Activated T-cell treated with anti-CD3 and anti-CD28 coated beads, Interleukin-2, amount 50 U/mL, for 1 hour (primary cell): ENCODE results near the gene PKD1L1.
"Not testable (repeated sequence)": the region's sequence is repeated elsewhere in the genome, so short reads cannot be mapped to it uniquely, and the experiment has no call there.

Experiments used
- DNase-seq: peaks from one replicate; pipeline ENCODE4 v3.0.0-alpha.2; 2020

The PKD1L1 gene, protein sequence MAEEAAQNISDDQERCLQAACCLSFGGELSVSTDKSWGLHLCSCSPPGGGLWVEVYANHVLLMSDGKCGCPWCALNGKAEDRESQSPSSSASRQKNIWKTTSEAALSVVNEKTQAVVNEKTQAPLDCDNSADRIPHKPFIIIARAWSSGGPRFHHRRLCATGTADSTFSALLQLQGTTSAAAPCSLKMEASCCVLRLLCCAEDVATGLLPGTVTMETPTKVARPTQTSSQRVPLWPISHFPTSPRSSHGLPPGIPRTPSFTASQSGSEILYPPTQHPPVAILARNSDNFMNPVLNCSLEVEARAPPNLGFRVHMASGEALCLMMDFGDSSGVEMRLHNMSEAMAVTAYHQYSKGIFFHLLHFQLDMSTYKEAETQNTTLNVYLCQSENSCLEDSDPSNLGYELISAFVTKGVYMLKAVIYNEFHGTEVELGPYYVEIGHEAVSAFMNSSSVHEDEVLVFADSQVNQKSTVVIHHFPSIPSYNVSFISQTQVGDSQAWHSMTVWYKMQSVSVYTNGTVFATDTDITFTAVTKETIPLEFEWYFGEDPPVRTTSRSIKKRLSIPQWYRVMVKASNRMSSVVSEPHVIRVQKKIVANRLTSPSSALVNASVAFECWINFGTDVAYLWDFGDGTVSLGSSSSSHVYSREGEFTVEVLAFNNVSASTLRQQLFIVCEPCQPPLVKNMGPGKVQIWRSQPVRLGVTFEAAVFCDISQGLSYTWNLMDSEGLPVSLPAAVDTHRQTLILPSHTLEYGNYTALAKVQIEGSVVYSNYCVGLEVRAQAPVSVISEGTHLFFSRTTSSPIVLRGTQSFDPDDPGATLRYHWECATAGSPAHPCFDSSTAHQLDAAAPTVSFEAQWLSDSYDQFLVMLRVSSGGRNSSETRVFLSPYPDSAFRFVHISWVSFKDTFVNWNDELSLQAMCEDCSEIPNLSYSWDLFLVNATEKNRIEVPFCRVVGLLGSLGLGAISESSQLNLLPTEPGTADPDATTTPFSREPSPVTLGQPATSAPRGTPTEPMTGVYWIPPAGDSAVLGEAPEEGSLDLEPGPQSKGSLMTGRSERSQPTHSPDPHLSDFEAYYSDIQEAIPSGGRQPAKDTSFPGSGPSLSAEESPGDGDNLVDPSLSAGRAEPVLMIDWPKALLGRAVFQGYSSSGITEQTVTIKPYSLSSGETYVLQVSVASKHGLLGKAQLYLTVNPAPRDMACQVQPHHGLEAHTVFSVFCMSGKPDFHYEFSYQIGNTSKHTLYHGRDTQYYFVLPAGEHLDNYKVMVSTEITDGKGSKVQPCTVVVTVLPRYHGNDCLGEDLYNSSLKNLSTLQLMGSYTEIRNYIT (N-terminal part only)

DNA sequence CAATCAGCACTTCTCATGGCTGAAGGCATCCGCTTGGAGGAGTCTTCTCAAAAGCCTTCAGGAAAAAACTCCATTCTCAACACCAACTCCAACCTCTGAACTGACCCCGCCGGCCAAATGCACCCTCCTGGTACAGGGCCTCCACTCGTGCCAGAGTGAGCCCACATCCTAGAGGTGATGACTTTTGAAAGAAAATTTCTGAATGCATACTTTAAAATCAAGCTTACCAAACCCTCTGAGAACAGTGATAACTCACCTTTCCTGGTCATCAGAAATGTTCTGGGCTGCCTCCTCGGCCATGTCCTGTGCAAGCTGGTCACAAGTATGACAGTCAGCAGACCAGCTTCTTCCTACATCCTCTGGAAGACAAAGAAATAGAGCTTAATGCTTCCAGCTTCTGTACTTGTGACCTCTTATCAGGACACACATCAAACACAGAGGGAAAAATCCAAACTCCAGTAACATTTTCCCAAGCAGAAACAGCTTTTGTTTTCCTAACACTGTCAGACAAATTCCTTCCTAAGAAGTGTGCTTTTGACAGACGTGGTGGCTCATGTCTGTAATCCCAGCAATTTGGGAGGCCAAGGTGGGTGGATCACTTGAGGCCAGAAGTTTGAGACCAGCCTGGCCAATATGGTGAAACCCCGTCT is at the start of gene PKD1L1:
PKD1L1 (minus strand) TSS at position 326 of the 650 bp plus-strand sequence; CDS start at position 300, 26 bp downstream.
- no peak for DNase-seq

DNA sequence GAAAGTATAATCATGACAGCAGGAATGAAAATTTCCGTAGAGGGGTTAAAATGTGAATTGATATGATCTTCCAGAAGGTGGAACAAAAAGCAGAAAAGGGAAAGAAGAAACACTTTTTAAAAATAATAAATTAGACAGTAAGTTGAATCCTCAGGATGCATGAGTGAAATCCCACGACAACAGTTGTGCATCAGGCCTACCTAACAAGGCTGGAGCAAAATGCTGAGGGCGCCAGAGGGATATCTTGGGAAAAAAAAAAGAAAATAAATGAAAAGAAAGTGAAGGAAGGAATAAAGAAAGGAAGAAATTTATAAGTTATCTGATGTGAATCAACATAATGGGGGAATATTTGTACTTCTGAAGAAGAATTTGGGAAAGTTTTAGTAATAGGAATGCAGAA is 44.2 kb upstream of the PKD1L1 start:
- DNase-seq: no peak

DNA sequence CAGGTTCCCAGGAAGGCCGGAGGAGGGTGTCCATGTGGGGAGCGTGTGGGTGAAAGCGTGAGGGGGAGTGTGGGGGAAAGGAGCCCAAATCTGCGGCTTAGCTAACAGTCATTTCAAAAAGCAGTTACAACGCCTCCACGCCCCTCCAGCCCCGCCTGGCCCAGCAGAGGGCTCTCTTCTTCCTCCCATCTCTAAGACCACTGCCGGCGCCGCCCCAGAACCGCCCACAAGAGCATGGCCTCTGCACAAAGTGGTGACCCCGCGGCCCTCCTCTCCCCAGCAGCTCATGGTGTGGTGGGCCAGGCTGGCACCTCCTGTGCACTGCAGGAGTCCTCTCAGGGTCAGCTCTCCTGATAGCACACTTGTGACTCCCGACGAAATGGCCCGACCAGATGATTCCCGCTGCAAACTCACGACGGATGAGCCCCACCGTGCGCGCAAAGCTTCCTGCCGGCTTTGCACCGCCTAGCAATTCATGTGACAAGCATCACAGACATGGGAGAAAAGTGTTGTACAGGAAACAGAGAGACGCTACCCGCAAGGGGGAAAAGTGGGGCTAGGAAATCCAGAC is 43.6 kb upstream of the PKD1L1 start:
- peak; percentile 85 for DNase-seq

DNA sequence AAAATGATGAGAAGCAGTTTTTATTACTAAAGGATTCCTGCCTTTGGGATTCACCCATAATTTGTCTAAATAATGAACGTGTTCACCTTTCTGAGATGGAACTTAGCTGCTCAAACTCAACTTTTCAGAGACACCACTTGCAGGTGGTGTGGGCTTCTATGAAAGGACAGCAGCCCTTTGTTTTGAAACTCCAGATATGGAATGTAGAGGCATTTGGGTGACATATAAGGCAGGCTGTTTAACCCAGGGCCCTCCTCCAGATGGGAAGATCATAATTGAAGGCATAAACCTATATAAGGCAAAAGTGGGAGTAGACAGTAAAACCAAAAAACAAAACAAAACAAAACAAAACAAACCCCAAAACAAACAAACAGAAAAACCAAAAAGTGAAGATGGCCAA is 43.0 kb upstream of the PKD1L1 start:
- DNase-seq: no peak

DNA sequence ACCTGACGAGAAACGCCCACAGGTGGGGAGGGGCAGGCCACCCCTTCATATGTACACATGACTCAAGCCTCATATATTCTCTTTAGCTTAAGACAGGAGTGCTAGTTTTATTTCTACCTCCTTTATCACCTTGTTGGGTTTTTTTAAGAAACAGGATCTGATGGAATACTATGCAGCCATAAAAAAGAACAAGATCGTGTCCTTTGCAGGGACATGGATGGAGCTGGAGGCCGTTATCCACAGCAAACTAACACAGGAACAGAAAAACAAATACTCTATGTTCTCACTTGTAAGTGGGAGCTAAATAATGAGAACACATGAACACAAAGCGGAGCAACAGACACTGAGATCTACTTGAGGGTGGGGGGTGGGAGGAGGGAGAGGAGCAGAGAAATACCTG is 42.3 kb upstream of the PKD1L1 start:
- no peak for DNase-seq

DNA sequence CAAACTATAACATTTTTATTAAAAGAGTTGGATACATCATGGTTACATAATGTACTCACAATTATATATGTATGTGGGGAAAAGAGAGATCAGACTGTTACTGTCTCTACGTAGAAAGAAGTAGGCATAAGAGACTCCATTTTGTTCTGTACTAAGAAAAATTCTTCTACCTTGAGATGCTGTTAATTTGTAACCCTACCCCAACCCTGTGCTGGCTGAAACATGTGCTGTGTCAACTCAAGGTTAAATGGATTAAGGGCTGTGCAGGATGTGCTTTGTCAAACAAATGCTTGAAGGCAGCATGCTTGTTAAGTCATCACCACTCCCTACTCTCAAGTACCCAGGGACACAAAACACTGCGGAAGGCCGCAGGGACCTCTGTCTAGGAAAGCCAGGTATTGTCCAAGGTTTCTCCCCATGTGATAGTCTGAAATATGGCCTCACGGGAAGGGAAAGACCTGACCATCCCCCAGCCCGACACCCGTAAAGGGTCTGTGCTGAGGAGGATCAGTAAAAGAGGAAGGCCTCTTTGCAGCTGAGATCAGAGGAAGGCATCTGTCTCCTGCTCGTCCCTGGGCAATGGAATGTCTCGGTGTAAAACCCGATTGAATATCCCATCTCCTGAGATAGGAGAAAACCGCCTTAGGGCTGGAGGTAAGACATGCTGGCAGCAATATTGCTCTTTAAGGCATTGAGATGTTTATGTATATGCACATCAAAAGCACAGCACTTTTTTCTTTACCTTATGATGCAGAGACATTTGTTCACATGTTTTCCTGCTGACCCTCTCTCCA is 41.5 kb upstream of the PKD1L1 start:
- not testable (repeated sequence) for DNase-seq

DNA sequence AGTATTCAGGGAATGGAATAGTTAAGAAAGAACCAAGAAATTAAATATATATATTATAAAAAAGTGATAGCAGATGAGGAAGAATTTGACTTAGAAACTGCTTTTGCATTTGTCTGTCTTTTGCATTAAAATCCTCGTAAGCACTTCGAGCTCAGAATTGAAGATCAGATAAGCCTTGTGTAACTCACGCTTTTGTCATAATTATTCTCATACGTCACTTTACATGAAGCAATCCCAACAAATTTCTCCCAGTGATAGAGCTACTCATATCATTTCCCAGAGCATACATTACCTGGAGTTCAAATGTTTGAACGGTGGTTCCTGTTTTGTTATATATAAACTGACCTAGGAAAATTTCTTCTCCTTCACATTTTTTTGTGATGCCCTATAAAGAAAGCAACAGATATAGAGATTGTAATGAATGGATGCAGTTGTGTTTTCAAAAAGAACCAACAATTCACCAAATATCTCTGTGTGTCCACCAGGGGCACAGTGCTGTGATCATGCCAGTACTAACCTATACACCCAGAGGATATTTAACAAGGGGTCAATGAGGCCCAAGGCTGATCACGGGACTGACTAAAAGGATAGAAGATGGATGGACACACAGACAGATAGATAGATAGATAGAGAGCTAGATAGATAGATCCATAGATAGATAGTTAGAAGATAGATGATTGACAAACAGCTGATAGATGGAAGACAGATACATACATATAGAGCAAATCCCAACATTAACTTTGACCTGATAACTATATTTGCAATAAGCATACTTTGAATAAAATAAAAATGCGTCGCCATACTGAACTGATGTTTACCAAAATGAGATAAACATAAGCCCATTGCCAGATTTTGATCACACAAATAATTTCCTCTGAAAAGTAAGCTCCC is 40.5 kb upstream of the PKD1L1 start:
- no peak for DNase-seq

DNA sequence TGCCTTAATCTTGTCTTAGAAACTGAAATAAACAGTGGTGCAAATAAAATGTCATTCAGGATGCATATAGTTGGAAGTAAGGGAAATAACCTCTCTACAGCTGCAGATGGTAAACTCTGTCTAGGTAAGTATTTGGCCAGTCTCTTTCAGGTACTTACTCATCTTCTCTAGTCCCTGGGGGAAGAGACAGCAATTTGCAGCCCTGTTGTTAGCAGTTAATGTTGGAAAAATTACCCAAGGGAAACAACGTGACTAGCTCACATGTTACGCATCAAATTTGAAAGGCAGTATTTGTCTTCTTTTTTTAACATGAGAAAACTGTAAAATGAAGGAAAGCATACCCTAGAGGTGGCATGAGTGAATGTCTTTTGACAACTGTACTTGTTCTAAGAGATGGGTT is 34.3 kb upstream of the PKD1L1 start:
- no peak for DNase-seq

- not testable (repeated sequence) for DNase-seq
These were observed 32.4 kb upstream of the PKD1L1 start for GRCh38 chr7:47980648-47981047.

- DNase-seq: no peak
These were observed 31.5 kb upstream of the PKD1L1 start for GRCh38 chr7:47979832-47980181.

DNA sequence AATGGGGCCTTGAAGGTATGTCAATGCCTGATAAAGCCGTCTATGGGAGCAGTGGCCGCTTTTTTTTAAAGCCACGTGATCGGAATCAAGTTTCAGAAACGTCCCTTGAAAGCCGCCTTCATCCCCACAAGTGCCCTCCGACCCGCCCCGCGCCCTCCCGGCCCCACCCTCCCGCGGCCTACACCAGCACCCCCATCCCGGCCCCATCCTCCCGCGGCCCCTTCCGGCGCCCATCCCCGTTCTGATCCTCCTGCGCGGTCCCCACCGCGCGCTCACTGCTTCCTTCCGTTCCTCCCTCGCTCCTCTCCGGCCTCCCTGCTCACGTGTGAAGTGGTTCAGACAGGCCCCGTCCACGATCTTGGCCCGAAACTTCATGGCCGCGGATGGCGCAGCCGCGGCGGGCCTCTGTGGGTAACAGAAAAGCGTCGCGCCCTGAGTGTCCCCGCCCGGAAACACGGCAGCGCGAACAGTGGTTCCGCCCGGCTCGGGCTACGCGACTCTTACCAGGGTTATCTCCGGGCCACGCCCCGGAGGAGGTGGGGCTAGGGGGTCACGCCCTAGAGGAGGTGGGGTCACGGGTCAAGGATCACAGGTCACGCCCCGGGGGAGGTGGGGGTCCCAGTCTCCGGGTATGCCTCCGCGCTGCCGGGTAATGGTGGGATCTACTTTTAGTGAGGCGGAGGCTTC is 31.0 kb upstream of the PKD1L1 start, which contains the start of gene HUS1:
HUS1 (minus strand) TSS at position 471 of the 687 bp plus-strand sequence; CDS start at position 375, 96 bp downstream.
- DNase-seq: peak; percentile 93

GRCh38 chr7:47978790-47979144 is 30.5 kb upstream of the PKD1L1 start:
- no peak for DNase-seq

DNA sequence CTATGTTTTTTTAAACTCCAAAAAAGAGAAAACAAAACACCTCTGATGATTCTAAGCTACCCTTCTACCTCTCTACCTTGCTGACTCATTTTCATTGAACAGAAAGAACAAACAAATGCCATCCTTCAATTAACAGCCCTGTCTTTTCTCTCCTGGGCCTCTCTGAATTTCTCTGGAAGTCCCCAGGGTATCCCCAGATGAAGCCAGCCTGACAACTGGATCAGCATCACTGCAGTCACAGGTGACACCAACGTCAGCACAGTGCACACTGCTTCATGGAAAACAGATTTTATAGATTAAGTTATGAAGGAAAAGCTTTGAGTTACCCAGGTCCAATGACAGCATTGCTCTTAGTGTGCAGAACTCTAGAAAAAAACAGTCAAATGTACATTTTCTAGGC is 25.5 kb upstream of the PKD1L1 start:
- no peak for DNase-seq

GRCh38 chr7:47970761-47971160 is 22.5 kb upstream of the PKD1L1 start:
- no peak for DNase-seq

- DNase-seq: peak; percentile 57
These were observed 20.8 kb upstream of the PKD1L1 start for GRCh38 chr7:47968847-47969774.

- no peak for DNase-seq
These were observed 19.4 kb upstream of the PKD1L1 start for GRCh38 chr7:47967708-47968107.

- no peak for DNase-seq
These were observed 18.9 kb upstream of the PKD1L1 start for GRCh38 chr7:47967123-47967522.

GRCh38 chr7:47965456-47965855 is 17.2 kb upstream of the PKD1L1 start:
- DNase-seq: no peak
